Karpas-422 (cell line): ENCODE data around the gene IBSP. TPM values are rescaled to one million over a fixed set of nuclear protein-coding genes. Genes with fewer than 3 reads are reported as not detected.

Experiments
- DNase-seq: peaks from one replicate; pipeline ENCODE4 v3.0.0-alpha.2; 2015
- H2AFZ ChIP-seq: fragments of 200-600 bp; sonication (generic); 2 replicates; pipeline ENCODE4 v1.6.1; 2014; ENCODE audit warnings: antibody characterized with exemption, low read length, mixed read lengths
- H3K27ac ChIP-seq: fragments of 200-600 bp; sonication (generic); 2 replicates; pipeline ENCODE4 v1.5.1; 2014; ENCODE audit warnings: mild to moderate bottlenecking, low read length, moderate library complexity
- H3K27me3 ChIP-seq: fragments of 200-600 bp; sonication (generic); 2 replicates; pipeline ENCODE4 v1.6.1; 2014; ENCODE audit warnings: low read length, mixed read lengths
- H3K36me3 ChIP-seq: fragments of 200-600 bp; sonication (generic); 2 replicates; pipeline ENCODE4 v1.6.1; 2014; ENCODE audit warnings: low read length, mixed read lengths; ENCODE audit not compliant: insufficient read depth
- H3K4me1 ChIP-seq: fragments of 200-600 bp; sonication (generic); 2 replicates; pipeline ENCODE4 v1.6.1; 2014; ENCODE audit warnings: mild to moderate bottlenecking, low read length, mixed read lengths
- H3K4me2 ChIP-seq: fragments of 200-600 bp; sonication (generic); 2 replicates; pipeline ENCODE4 v1.6.1; 2014; ENCODE audit warnings: low read length, low read depth, mild to moderate bottlenecking; ENCODE audit not compliant: poor library complexity, severe bottlenecking
- H3K4me3 ChIP-seq: fragments of 200-600 bp; sonication (generic); 2 replicates; pipeline ENCODE4 v1.5.1; 2014; ENCODE audit warnings: mild to moderate bottlenecking, antibody characterized with exemption, low read length, mixed read lengths
- H3K79me2 ChIP-seq: fragments of 200-600 bp; sonication (generic); 2 replicates; pipeline ENCODE4 v1.6.1; 2014; ENCODE audit warnings: mild to moderate bottlenecking, low read length, mixed read lengths
- H3K9ac ChIP-seq: fragments of 200-600 bp; sonication (generic); 2 replicates; pipeline ENCODE4 v1.6.0; 2014; ENCODE audit warnings: low read length
- H3K9me2 ChIP-seq: fragments of 200-600 bp; sonication (generic), shearing (Covaris generic); replicated peaks from 2 replicates; pipeline ENCODE4 v1.6.0; 2014; ENCODE audit warnings: mild to moderate bottlenecking, low read length, moderate library complexity; ENCODE audit not compliant: insufficient read depth
- H3K9me3 ChIP-seq: fragments of 300-700, 200-600 bp; sonication (generic); 2 replicates; pipeline ENCODE4 v1.6.1; 2014; ENCODE audit warnings: low read length, mixed read lengths
- H4K20me1 ChIP-seq: fragments of 200-600 bp; sonication (generic); 2 replicates; pipeline ENCODE4 v1.6.1; 2014; ENCODE audit warnings: mild to moderate bottlenecking, antibody characterized with exemption, low read length, low read depth; ENCODE audit not compliant: insufficient read depth
- total RNA-seq: library from RNA; depleted of rRNA; stranded (reverse); fragments of >200 nt; shearing (Covaris generic); gene quantifications from 2 replicates; pipeline ENCODE4 v1.2.3, GENCODE V29; 2014; ENCODE audit warnings: low replicate concordance

Gene IBSP
- total RNA-seq, 1 experiment from 2014 or later: not detected

- Histone ChIP-seq H3K27ac (no peak overlapping the region), H3K4me3 (no peak overlapping the region), H3K27me3 (no peaks in the 10 kb centered on the region), H3K36me3 (no peaks in the 10 kb centered on the region), H3K4me1 (no peaks in the 10 kb centered on the region), H4K20me1 (no peaks in the 10 kb centered on the region), H3K9me2 (no peaks in the 10 kb centered on the region), H2AFZ (no peak overlapping the region), H3K9me3 (no peaks in the 10 kb centered on the region), H3K79me2 (no peaks in the 10 kb centered on the region), H3K4me2 (no peak overlapping the region), H3K9ac (no peak overlapping the region)
- no peak for DNase-seq
Measured at GRCh38 chr4:87823724-87824123, 24.4 kb downstream of the IBSP start.

- Histone ChIP-seq H3K4me2 (no peak overlapping the region), H3K9me3 (no peaks in the 10 kb centered on the region), H3K79me2 (no peaks in the 10 kb centered on the region), H3K27ac (no peak overlapping the region), H3K9me2 (no peaks in the 10 kb centered on the region), H3K9ac (no peak overlapping the region), H3K36me3 (no peaks in the 10 kb centered on the region), H3K4me1 (no peaks in the 10 kb centered on the region), H3K27me3 (no peaks in the 10 kb centered on the region), H2AFZ (no peak overlapping the region), H4K20me1 (no peaks in the 10 kb centered on the region), H3K4me3 (no peak overlapping the region)
- no peak for DNase-seq
Measured at GRCh38 chr4:87824352-87824751, 25.0 kb downstream of the IBSP start.

GRCh38 chr4:87832669-87833068 is 33.3 kb downstream of the IBSP start, which contains the start of gene MEPE:
TSS of gene MEPE (plus strand) at chr4:87832969. CDS start at chr4:87834715, 1,746 bp downstream.
- Histone ChIP-seq H3K4me1 (no peaks in the 10 kb centered on the region), H3K4me3 (no peak within 1 kb of the TSS), H4K20me1 (no peaks in the 10 kb centered on the region), H3K9me3 (no peaks in the 10 kb centered on the region), H3K27ac (no peak within 1 kb of the TSS), H3K79me2 (no peaks in the 10 kb centered on the region), H2AFZ (no peak within 1 kb of the TSS), H3K9me2 (no peaks in the 10 kb centered on the region), H3K4me2 (no peak within 1 kb of the TSS), H3K9ac (no peak within 1 kb of the TSS), H3K36me3 (no peaks in the 10 kb centered on the region), H3K27me3 (no peaks in the 10 kb centered on the region)
- no peak for DNase-seq

GRCh38 chr4:87834401-87834800 is 35.0 kb downstream of the IBSP start:
- no peaks in the 10 kb centered on the region for H3K9me3 ChIP-seq
- no peak for DNase-seq
- no peaks in the 10 kb centered on the region for H3K79me2 ChIP-seq
- H4K20me1 ChIP-seq: no peaks in the 10 kb centered on the region
- no peaks in the 10 kb centered on the region for H3K9me2 ChIP-seq
- no peak overlapping the region for H3K27ac ChIP-seq
- H2AFZ ChIP-seq: no peak overlapping the region
- no peak overlapping the region for H3K4me2 ChIP-seq
- H3K27me3 ChIP-seq: no peaks in the 10 kb centered on the region
- no peaks in the 10 kb centered on the region for H3K4me1 ChIP-seq
- H3K9ac ChIP-seq: no peak overlapping the region
- no peaks in the 10 kb centered on the region for H3K36me3 ChIP-seq
- no peak overlapping the region for H3K4me3 ChIP-seq

- Histone ChIP-seq H3K9ac (no peak overlapping the region), H3K79me2 (no peaks in the 10 kb centered on the region), H3K4me3 (no peak overlapping the region), H3K27me3 (no peaks in the 10 kb centered on the region), H3K4me2 (no peak overlapping the region), H3K27ac (no peak overlapping the region), H2AFZ (no peak overlapping the region), H3K9me3 (no peaks in the 10 kb centered on the region), H4K20me1 (no peaks in the 10 kb centered on the region), H3K36me3 (no peaks in the 10 kb centered on the region), H3K4me1 (no peaks in the 10 kb centered on the region), H3K9me2 (no peaks in the 10 kb centered on the region)
- no peak for DNase-seq
Measured at GRCh38 chr4:87835197-87835596, 35.8 kb downstream of the IBSP start.

GRCh38 chr4:87835743-87836142 is 36.4 kb downstream of the IBSP start:
- H2AFZ ChIP-seq: no peak overlapping the region
- H3K27ac ChIP-seq: no peak overlapping the region
- H3K4me3 ChIP-seq: no peak overlapping the region
- H3K4me2 ChIP-seq: no peak overlapping the region
- H3K9me3 ChIP-seq: no peaks in the 10 kb centered on the region
- H3K4me1 ChIP-seq: no peaks in the 10 kb centered on the region
- no peaks in the 10 kb centered on the region for H3K27me3 ChIP-seq
- H3K9ac ChIP-seq: no peak overlapping the region
- no peaks in the 10 kb centered on the region for H3K36me3 ChIP-seq
- H3K79me2 ChIP-seq: no peaks in the 10 kb centered on the region
- H4K20me1 ChIP-seq: no peaks in the 10 kb centered on the region
- no peaks in the 10 kb centered on the region for H3K9me2 ChIP-seq
- no peak for DNase-seq

GRCh38 chr4:87838205-87838604 is 38.9 kb downstream of the IBSP start:
- no peaks in the 10 kb centered on the region for H3K9me2 ChIP-seq
- H3K27me3 ChIP-seq: no peaks in the 10 kb centered on the region
- H2AFZ ChIP-seq: no peak overlapping the region
- no peak overlapping the region for H3K27ac ChIP-seq
- H3K4me3 ChIP-seq: no peak overlapping the region
- H3K36me3 ChIP-seq: no peaks in the 10 kb centered on the region
- H3K4me2 ChIP-seq: no peak overlapping the region
- no peaks in the 10 kb centered on the region for H3K9me3 ChIP-seq
- H4K20me1 ChIP-seq: no peaks in the 10 kb centered on the region
- H3K79me2 ChIP-seq: no peaks in the 10 kb centered on the region
- peak; percentile 64 for DNase-seq
- no peaks in the 10 kb centered on the region for H3K4me1 ChIP-seq
- no peak overlapping the region for H3K9ac ChIP-seq

GRCh38 chr4:87838890-87839591 is 39.7 kb downstream of the IBSP start:
- H2AFZ ChIP-seq: no peak overlapping the region
- no peaks in the 10 kb centered on the region for H3K9me2 ChIP-seq
- H3K9me3 ChIP-seq: no peaks in the 10 kb centered on the region
- H3K4me1 ChIP-seq: no peaks in the 10 kb centered on the region
- H3K4me2 ChIP-seq: no peak overlapping the region
- no peak overlapping the region for H3K27ac ChIP-seq
- H3K36me3 ChIP-seq: no peaks in the 10 kb centered on the region
- peak; percentile 69 for DNase-seq
- H3K27me3 ChIP-seq: no peaks in the 10 kb centered on the region
- H3K9ac ChIP-seq: no peak overlapping the region
- H3K79me2 ChIP-seq: no peaks in the 10 kb centered on the region
- no peak overlapping the region for H3K4me3 ChIP-seq
- H4K20me1 ChIP-seq: no peaks in the 10 kb centered on the region
